HG03045 (cell line): Measurements from ENCODE around the gene TBX3.

Experiments
- ATAC-seq: cut with Tn5 transposase; IDR thresholded peaks from one replicate; pipeline ENCODE4 v1.9.1; 2021; ENCODE audit warnings: mild to moderate bottlenecking, moderate library complexity; ENCODE audit not compliant: unreplicated experiment

Gene TBX3

DNA sequence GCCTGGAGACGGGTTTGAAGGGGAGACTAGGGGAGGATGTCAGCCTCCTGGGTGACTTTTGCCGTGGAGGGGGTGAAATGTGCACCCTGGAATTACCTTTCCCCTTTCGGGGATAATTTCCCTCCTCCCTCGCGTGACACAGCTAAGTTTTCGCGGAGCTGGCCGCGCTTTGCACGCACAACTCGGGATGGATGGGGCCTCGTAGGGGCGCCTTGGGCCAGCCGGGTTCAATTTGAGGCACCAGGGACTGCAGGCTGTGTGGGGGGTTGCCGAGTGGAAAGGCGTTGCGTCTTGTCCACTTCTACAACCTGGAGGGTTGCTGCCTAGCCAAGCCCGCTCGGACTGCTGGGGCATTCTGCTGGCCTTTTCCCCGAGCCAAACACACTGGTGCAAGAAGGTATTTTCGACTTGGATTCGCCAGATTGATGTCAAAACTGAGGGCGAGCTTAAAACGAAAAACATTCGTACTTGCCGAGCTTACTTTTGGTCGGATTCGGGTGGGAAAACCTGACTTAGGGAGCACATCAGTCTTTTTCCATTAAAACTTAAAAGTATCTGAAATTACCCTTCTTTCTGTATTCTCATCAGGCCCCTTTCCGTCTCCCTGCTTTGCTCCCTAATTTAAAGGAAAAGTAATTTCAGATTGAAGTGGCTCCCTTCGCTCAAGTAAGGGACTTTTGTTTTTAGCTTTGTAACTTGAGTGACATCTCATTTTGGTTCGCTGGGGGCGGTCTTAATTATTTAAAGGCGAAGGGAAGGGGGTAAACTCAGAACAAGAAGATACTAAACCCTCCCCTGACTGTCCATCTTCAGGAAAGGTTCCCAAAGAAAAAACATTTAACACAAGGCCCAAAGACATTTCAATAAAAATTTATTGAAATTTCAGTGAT lies 14.3 kb downstream of the TBX3 start:
- no peak for ATAC-seq

GRCh38 chr12:114668886-114669288 lies 15.1 kb downstream of the TBX3 start:
- ATAC-seq, result no peak

- ATAC-seq, result no peak
Measured at GRCh38 chr12:114668151-114668885, 15.7 kb downstream of the TBX3 start.

DNA sequence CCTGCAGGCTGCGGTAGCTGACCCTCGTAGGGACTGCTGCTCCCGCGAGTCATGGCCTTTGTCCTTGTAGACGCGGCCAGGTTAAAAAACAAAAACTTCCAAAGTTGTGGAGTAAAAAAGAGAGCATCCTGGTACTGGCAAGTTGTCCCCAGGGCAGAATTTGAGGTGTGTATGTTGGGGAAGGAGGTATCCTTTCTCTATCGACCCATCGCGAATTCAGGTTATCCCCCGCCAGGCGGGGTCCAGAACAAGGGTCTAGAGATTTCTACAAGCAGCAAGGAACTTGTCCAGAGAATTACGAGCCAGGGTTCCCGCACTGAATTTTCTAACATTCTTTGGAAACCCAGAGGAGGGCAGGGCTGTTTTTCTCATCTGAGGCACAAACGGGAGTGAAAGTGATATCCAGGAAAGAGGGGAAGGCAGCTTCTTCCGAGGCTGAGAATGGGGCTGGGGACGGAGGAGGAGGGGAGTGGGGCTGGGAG lies 16.3 kb downstream of the TBX3 start:
- no peak for ATAC-seq

- ATAC-seq, result no peak
Measured at GRCh38 chr12:114666746-114667668, 17.0 kb downstream of the TBX3 start.

- no peak for ATAC-seq
Measured at GRCh38 chr12:114665411-114666260, 18.3 kb downstream of the TBX3 start.

- no peak for ATAC-seq
Measured at GRCh38 chr12:114664651-114665320, 19.2 kb downstream of the TBX3 start.

DNA sequence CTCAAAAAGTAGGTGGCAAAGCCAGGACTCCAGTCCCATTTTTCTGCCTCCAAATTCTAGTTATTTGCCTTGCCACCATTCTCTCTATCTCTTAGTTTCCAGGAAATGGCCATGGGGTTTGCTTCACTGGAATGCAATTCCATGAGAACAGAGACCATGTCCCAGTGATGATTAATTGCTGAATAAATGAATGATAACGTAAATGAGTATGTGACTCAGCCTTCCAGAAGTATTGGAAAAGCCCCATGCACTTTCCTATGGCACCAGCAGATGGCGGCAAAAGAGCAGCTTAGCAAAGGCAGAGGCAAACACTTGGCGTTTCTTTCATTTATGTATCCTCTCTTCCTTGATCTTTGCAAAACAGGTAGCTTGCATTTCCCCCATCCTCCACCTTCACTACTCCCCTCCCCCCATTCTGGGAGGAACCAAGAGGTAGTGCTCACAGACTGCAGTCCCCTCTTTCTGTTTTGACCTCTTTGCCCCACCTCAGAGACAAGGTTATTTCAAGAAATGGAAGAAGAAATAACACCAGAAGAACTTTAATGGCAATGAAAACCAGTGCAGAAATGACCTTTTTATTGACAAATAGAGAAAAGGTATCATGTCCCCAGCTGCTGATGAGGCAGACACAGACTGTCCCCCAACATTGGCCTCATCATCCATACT lies 21.3 kb downstream of the TBX3 start:
- ATAC-seq, result no peak

DNA sequence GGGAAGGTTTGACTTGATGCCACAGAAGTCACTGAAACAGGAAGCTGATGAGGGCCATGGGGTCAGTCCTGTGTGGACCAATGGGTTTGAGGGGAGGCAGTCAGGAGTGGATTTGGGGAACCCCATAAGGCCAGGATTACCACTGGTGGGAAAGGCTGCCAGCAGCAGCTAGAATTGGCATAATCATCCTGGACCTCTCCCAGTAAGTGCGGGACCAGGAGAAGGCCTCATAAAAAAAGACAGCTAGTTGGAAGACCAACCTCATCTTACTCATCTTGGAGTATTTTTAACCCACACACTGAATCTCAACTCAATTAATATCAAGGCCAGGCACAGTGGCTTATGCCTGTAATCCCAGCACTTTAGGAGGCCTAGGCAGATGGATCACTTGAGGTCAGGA lies 22.7 kb downstream of the TBX3 start:
- ATAC-seq, result no peak

GRCh38 chr12:114659084-114659483 lies 24.9 kb downstream of the TBX3 start:
- no peak for ATAC-seq

- ATAC-seq, result no peak
Measured at GRCh38 chr12:114658002-114658441, 26.0 kb downstream of the TBX3 start.

- ATAC-seq, result no peak
Measured at GRCh38 chr12:114657597-114657920, 26.4 kb downstream of the TBX3 start.

GRCh38 chr12:114656906-114657596 lies 26.9 kb downstream of the TBX3 start:
- ATAC-seq, result no peak

- ATAC-seq, result no peak
Measured at GRCh38 chr12:114655934-114656749, 27.8 kb downstream of the TBX3 start.

DNA sequence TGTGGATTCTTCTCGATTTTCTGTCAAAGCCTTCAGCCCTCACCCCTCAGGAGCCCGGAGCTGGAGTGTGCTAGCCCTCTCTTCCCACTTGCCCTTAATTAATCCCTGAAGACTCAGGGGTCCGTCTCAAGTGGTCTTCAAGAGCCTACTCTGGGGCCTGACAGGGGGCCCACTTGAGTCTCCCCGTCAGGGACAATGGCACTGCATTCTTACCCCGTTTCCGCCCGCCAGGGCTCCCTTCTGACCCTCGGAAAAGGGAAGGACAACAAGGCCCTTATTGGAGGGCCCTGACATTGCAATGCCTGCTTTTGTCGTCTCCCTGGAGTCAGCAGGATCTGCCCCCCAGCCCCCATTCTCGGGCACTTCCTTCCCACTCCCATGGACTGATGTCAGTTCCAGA lies 34.4 kb downstream of the TBX3 start:
- ATAC-seq, result no peak

DNA sequence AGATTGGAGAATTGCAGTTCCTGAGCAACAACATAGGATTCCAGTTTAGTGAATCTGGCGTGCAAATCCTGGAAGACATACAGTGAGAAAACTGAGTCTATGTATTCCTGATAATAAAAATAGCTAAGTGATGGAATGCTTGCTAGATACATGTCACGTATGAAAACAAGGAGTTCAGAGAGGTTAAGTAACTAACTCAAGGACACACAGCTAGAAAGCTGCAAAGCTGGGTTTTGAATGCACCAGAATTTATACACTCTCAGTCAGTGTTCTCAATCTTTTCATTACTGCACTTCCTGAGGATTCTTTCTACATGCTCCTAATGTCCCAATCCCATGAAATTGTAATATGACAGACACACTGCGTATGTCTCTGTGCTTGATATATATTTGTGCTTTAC lies 35.3 kb downstream of the TBX3 start:
- no peak for ATAC-seq

DNA sequence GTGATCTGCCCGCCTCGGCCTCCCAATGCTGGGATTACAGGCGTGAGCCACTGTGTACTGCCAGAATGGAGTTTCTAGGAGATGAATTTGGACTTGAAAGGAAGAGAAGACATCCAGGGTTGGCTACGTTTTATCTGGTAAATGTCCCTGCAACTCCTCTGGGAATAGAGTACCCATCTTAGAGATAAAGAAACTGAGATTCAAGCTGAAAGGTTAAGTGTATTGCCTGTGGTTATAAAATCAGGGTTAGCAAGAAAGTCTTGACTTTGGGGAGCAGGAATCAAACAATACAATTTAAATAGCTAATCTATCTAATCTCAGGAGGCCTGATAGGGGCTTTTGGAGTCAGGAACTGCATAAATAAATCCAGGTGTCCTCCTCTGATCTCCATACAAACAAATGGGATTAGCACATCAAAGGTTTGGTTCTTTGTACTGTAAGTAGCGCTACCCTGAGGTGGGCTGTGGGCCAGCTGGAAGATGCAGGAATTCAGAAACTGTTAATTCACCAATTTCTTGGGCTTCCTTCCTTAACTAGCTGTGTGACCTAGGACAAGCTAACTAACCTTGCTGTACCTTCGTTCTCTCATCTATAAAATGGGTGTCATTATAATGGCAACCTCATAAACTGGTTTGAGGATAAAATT lies 45.1 kb downstream of the TBX3 start:
- no peak for ATAC-seq
